ENCODE measurements around the gene SSTR4.

The SSTR4 gene

DNA sequence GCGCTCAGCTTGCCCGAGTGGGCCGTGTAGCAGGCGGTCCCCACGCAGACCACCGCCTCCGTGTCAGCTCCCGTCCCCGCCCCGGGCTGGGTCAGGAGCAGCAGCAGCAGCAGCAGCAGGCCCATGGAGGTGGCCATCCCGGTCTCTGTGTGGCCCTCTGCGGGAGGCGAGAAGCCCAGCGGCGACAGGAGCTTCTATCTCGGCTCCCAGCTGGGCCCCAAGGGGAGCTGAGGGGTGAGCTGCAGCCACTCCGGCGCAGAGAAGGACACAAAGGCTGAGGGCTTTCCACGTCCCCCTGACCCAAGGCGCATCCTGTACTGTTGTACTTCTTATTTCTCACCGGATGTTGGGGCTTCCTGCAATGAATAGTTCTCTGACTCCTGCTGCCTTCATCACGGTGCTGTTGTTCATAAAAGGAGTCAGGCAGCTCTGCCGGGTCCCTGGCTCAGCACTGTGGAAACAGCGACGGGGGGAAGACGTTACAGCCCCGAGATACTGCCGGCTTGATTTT is 51.0 kb downstream of the SSTR4 start, which contains the start of gene CD93:
TSS of gene CD93 (minus strand) at position 269 of the 511 bp plus-strand sequence. CDS start at position 137, 132 bp downstream.
- FAIRE-seq, result no peak
- no peak for DNase-seq (ENCODE audit: insufficient read length, low spot score)
- no peak for TF ChIP-seq POLR2A (IDR thresholded peaks at IDR 0.05; ENCODE audit: low read depth, low read length)

DNA sequence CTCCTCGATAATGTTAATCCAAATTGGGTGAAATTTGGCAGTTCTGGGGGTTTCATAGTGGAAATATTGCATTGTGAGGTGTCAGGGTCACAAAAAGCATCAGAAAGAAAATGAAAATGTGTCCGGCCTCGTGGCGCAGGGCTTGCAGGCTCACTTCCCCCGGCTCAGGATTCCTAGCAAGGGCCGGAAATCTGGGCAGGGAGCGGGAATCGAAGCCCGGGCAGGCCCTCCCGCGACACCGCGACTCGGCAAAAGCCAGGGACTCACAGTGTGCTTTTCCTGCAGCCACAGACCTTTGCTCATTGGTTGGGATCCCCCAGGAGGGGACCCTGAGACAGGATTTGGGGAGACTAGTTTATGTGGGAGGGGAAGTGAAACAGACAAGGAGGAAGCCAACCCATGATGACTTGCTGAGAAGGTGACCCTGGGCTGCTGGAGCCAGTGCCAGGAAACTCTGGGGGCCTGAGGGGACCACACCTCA is 51.9 kb downstream of the SSTR4 start:
- FAIRE-seq (no peak), DNase-seq (ENCODE audit: insufficient read length, low spot score) (no peak)
- TF ChIP-seq POLR2A (IDR thresholded peaks at IDR 0.05; ENCODE audit: low read depth, low read length), result no peak

- DNase-seq (ENCODE audit: insufficient read length, low spot score), result no peak
- no peak for FAIRE-seq
- TF ChIP-seq POLR2A (IDR thresholded peaks at IDR 0.05; ENCODE audit: low read depth, low read length), result no peak
Measured at GRCh38 chr20:23087587-23088251, 52.6 kb downstream of the SSTR4 start.

Measured in H54 (cell line).